ENCODE measurements around the gene UGP2.

- TF ChIP-seq ZNF521 (tag by site-specific recombination; IDR thresholded peaks at IDR 0.05) (no peak), PBX3 (CRISPR knock-in tag; IDR thresholded peaks at IDR 0.05) (no peak), KLF16 (tag by site-specific recombination; IDR thresholded peaks at IDR 0.05) (no peak), PATZ1 (tag by site-specific recombination; IDR thresholded peaks at IDR 0.05) (no peak), CTCF (tag by site-specific recombination; IDR thresholded peaks at IDR 0.05) (no peak), YY1 (tag by site-specific recombination; IDR thresholded peaks at IDR 0.05) (no peak), ELK4 (IDR thresholded peaks at IDR 0.05; ENCODE audit: borderline replicate concordance, low read depth, low read length) (no peak), ZNF558 (tag by site-specific recombination; IDR thresholded peaks at IDR 0.05) (peak; percentile 48; the same call in 1 of the 2 replicates), SETDB1 (IDR thresholded peaks at IDR 0.05; ENCODE audit: insufficient read length, low read length) (no peak), ZNF362 (tag by site-specific recombination; IDR thresholded peaks at IDR 0.05) (no peak), ZNF138 (tag by site-specific recombination; IDR thresholded peaks at IDR 0.05; ENCODE audit: borderline replicate concordance) (no peak)
These were observed 13.9 kb upstream of the UGP2 start for GRCh38 chr2:63827749-63828148.
